Smooth muscle cell (in vitro differentiated cells): ENCODE data around the gene DDR1. TPM values are rescaled to one million over a fixed set of nuclear protein-coding genes. Genes with fewer than 3 reads are reported as not detected.
"Not testable (repeated sequence)": the region's sequence is repeated elsewhere in the genome, so short reads cannot be mapped to it uniquely, and the experiment has no call there.

ENCODE experiments used
- DNase-seq: peaks from one replicate; lab custom pipeline; 2025; ENCODE audit not compliant: unreplicated experiment; lab: John Stamatoyannopoulos, UW
- H2AFZ ChIP-seq: fragments of 200-600 bp; sonication (generic); 2 replicates; pipeline ENCODE4 v1.6.0; 2016; ENCODE audit warnings: antibody characterized with exemption, low read depth, mild to moderate bottlenecking
- H3F3A ChIP-seq: fragments of 200-600 bp; sonication (generic); 2 replicates; pipeline ENCODE4 v1.6.0; 2017; ENCODE audit warnings: antibody characterized with exemption, low read depth
- H3K27ac ChIP-seq: fragments of 200-600 bp; sonication (generic); 2 replicates; pipeline ENCODE4 v1.5.1; 2016; ENCODE audit warnings: low read depth, mild to moderate bottlenecking
- H3K27me3 ChIP-seq: fragments of 200-600 bp; sonication (generic); 2 replicates; pipeline ENCODE4 v1.6.1; 2016; ENCODE audit warnings: low read depth, mild to moderate bottlenecking
- H3K36me3 ChIP-seq: fragments of 200-600 bp; sonication (generic); 2 replicates; pipeline ENCODE4 v1.5.1; 2016; ENCODE audit warnings: low read depth
- H3K4me1 ChIP-seq: fragments of 200-600 bp; sonication (generic); 2 replicates; pipeline ENCODE4 v1.5.1; 2016; ENCODE audit warnings: low read depth
- H3K4me2 ChIP-seq: fragments of 200-600 bp; sonication (generic); 2 replicates; pipeline ENCODE4 v1.6.0; 2016; ENCODE audit warnings: mild to moderate bottlenecking
- H3K4me3 ChIP-seq: fragments of 200-600 bp; sonication (generic); 2 replicates; pipeline ENCODE4 v1.5.1; 2016; ENCODE audit warnings: mild to moderate bottlenecking
- H3K79me2 ChIP-seq: fragments of 200-600 bp; sonication (generic); 2 replicates; pipeline ENCODE4 v1.6.0; 2016; ENCODE audit warnings: low read depth, mild to moderate bottlenecking
- H3K9ac ChIP-seq: fragments of 200-600 bp; sonication (generic); 2 replicates; pipeline ENCODE4 v1.6.0; 2016; ENCODE audit warnings: low read depth
- H3K9me3 ChIP-seq: fragments of 200-600 bp; sonication (generic); replicated peaks from 2 replicates; pipeline ENCODE4 v1.5.1; 2016; ENCODE audit warnings: low read depth
- H4K20me1 ChIP-seq: fragments of 200-600 bp; sonication (generic); 2 replicates; pipeline ENCODE4 v1.6.0; 2016; ENCODE audit warnings: low read depth
- CTCF ChIP-seq: fragments of 200-600 bp; sonication (generic); IDR thresholded peaks from 2 replicates; pipeline ENCODE4 v1.5.1; 2017; ENCODE audit warnings: borderline replicate concordance, mild to moderate bottlenecking, antibody characterized with exemption; ENCODE audit not compliant: insufficient read depth, poor library complexity, severe bottlenecking
- WGBS: methylation state at CpG from one replicate; pipeline ENCODE4 v1.1.7; 2016; ENCODE audit warnings: low lambda C conversion rate; 5-methylcytosine and 5-hydroxymethylcytosine counted together
- polyA plus RNA-seq: library from polyadenylated mRNA; unstranded; fragments of >200 nt; fragmentation: Nextera tagmentation; extraction: Ambion mirVana; gene quantifications from 2 replicates; pipeline ENCODE4 v1.2.1, GENCODE V29; 2016
- total RNA-seq: library from RNA; depleted of rRNA; stranded (reverse); fragments of >200 nt; gene quantifications from 2 replicates; pipeline ENCODE4 v1.2.3, GENCODE V29; 2014

Gene DDR1
- total and polyA plus RNA-seq, 2 experiments from 2014 or later = 23.8 to 82.6 TPM

DNA sequence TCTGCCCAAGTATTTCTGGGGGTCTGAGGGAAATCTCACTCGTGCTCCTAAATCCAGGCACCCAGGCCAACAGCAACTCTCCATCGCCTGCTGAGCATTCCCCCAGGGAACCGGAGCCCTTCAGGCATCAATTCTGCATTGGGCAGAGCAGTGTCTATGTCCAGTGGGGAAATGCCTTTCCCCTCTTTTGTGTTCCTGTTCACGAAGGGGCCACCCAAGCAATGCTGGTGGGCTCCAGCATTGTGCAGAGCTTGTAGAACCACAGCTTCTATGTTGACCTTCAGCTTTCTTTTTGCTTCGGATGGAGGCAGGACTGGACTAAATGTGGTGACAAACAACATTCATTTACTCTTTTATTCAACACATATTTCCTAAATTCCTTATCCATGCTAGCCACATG is 27.2 kb upstream of the DDR1 start:
- H3K27me3 ChIP-seq = no peaks in the 10 kb centered on the region
- no peaks in the 10 kb centered on the region for H3K9me3 ChIP-seq
- H3K4me3 ChIP-seq = no peak overlapping the region
- no peak overlapping the region for H3K9ac ChIP-seq
- no peaks in the 10 kb centered on the region for H3K36me3 ChIP-seq
- DNase-seq = no peak
- no peak for TF ChIP-seq CTCF
- H3K4me2 ChIP-seq = no peak overlapping the region
- no peaks in the 10 kb centered on the region for H3K79me2 ChIP-seq
- no peak overlapping the region for H2AFZ ChIP-seq
- no peaks in the 10 kb centered on the region for H4K20me1 ChIP-seq
- no peaks in the 10 kb centered on the region for H3K4me1 ChIP-seq
- H3F3A ChIP-seq = no peaks in the 10 kb centered on the region
- H3K27ac ChIP-seq = no peak overlapping the region
- 86% methylated on average over 5 of the region's 5 CpGs for WGBS

DNA sequence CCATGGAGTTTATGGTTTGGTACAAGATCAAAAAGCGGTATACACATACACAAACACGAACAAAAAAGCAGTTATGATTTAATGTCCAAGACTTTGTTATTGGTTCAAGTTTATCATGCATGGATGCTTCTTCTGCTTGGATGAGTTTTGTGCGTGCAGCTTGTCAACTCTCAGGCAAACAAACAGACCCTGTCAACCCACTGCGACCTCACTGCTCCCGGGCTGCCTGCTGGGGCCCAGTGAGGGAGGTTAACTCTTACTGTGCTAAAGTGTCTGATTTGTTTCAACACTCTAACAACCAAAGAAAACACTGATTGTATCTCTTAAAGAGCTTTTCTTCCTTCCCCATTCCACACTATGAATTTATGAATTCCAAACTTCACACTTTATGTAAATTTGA is 26.8 kb upstream of the DDR1 start:
- Histone ChIP-seq H3K9ac (no peak overlapping the region), H3F3A (no peaks in the 10 kb centered on the region), H3K27me3 (no peaks in the 10 kb centered on the region), H3K4me3 (no peak overlapping the region), H4K20me1 (no peaks in the 10 kb centered on the region), H3K27ac (no peak overlapping the region), H3K9me3 (no peaks in the 10 kb centered on the region), H3K79me2 (no peaks in the 10 kb centered on the region), H3K4me1 (no peaks in the 10 kb centered on the region), H3K36me3 (no peaks in the 10 kb centered on the region), H2AFZ (no peak overlapping the region), H3K4me2 (no peak overlapping the region)
- TF ChIP-seq CTCF = no peak
- no peak for DNase-seq
- 41% methylated on average over 5 of the region's 5 CpGs for WGBS

GRCh38 chr6:30859726-30860125 is 24.6 kb upstream of the DDR1 start:
- not testable (repeated sequence) for H3K4me1 ChIP-seq, H3K27me3 ChIP-seq, H2AFZ ChIP-seq, H3K9me3 ChIP-seq, DNase-seq, H3K79me2 ChIP-seq, H3K27ac ChIP-seq, H3K4me2 ChIP-seq, H3K4me3 ChIP-seq, H4K20me1 ChIP-seq, H3K9ac ChIP-seq, H3F3A ChIP-seq, H3K36me3 ChIP-seq
- WGBS = 100% methylated on average over 4 of the region's 4 CpGs

DNA sequence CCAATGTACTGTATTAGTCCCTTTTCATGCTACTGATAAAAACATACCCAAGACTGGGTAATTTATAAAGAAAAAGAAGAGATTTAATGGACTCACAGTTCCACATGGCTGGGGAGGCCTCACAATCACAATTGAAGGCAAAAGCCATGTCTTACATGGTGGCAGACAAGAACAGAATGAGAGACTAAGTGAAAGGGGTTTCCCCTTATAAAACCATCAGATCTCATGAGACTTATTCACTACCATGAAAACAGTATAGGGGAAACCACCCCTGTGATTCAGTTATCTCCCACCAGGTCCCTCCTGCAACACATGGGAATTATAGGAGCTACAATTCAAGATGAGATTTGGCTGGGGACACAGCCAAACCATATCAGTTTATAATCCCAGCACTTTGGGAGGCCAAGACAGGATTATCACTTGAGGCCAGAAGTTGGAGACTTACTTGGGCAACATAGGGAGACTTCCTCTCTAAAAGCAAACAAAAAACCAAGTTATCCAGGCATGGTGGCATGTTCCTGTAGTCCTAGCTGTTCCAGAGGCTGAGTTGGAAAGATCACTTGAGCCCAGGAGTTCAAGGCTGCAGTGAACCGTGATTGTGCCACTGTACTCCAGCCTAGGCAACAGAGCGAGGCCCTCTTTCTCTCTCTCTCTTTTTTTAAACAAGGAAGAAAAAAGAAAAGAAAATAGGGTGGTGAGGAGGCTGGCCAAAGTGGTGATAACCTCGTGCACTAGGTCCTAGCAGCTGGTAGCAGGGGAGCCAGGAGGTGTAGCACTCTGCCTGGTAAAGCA is 22.9 kb upstream of the DDR1 start:
- WGBS = 84% methylated on average over 3 of the region's 3 CpGs
- DNase-seq = no peak
- no peak for TF ChIP-seq CTCF

More for the DNA sequence above, 22.9 kb upstream of the DDR1 start:
- H3K79me2 ChIP-seq = no peaks in the 10 kb centered on the region
- no peaks in the 10 kb centered on the region for H3F3A ChIP-seq
- H2AFZ ChIP-seq = no peak overlapping the region
- no peak overlapping the region for H3K4me3 ChIP-seq
- no peaks in the 10 kb centered on the region for H3K9me3 ChIP-seq
- no peak overlapping the region for H3K9ac ChIP-seq
- no peak overlapping the region for H3K27ac ChIP-seq
- H3K4me1 ChIP-seq = no peaks in the 10 kb centered on the region
- no peaks in the 10 kb centered on the region for H4K20me1 ChIP-seq
- no peak overlapping the region for H3K4me2 ChIP-seq
- no peaks in the 10 kb centered on the region for H3K27me3 ChIP-seq
- H3K36me3 ChIP-seq = no peaks in the 10 kb centered on the region
